Neutrophil (primary cell): ENCODE measurements around the gene USP20.

ENCODE experiments used
- H3K27ac ChIP-seq: fragments of 200-600 bp; sonication (generic); 2 replicates; pipeline ENCODE4 v1.5.1; 2016; ENCODE audit warnings: mild to moderate bottlenecking, moderate library complexity
- H3K27me3 ChIP-seq: fragments of 200-600 bp; sonication (generic); 2 replicates; pipeline ENCODE4 v1.6.0; 2016; ENCODE audit warnings: mild to moderate bottlenecking
- H3K36me3 ChIP-seq: fragments of 200-600 bp; sonication (generic); 2 replicates; pipeline ENCODE4 v1.5.1; 2017
- H3K4me1 ChIP-seq, 2 experiments: fragments of 200-600 bp in 1 of 2; sonication (generic) in 1 of 2; 1 replicate in 1 of 2; 2 replicates in 1 of 2; pipeline versions ENCODE4 v1.5.1 to v1.6.1; 2013 to 2016; ENCODE audit warnings: low read depth in 1 of 2, low read length in 1 of 2, mild to moderate bottlenecking in 1 of 2, moderate library complexity in 1 of 2; ENCODE audit not compliant: control insufficient read depth in 1 of 2, insufficient read depth in 1 of 2
- H3K4me3 ChIP-seq, 2 experiments: fragments of 200-600 bp in 1 of 2; sonication (generic) in 1 of 2; 1 replicate in 1 of 2; 2 replicates in 1 of 2; pipeline ENCODE4 v1.5.1; 2013 to 2016; ENCODE audit warnings: low read depth in 1 of 2, low read length in 1 of 2, mild to moderate bottlenecking in 1 of 2, moderate library complexity in 1 of 2
- H3K9me3 ChIP-seq: fragments of 200-600 bp; sonication (generic); 2 replicates; pipeline ENCODE4 v1.5.1; 2016
- TF ChIP-seq, protein P1 (sequence below): fragments of 200-600 bp; sonication (generic); IDR thresholded peaks from 2 replicates; pipeline ENCODE4 v1.5.1; 2016; ENCODE audit warnings: antibody characterized with exemption

Gene USP20

DNA sequence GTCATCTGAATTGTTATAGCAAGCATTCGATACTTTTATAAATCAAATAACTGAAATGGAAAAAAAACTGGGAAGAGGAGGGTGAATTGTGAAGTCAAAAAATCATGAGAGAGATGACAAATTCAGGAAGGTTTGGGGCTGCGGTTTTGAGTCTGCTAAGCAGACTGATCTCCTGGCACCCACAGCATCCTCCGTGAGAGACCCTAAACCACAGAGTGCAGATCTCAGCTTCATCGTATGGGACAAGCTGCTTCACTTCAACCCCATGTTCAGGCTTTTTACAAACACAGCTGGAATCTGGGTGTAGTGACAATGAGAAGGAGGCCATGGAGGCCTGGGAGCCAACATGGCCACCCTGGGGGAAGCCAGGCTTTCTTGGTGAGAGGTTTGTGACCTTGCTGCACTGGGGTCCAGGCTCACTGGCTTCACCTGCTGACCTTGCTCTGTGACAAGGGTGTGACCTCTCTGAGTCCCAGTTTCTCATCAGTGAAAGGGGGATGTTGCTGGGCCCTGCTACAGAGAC lies 19.4 kb downstream of the USP20 start:
- Histone ChIP-seq H3K4me3 (no peak overlapping the region), H3K9me3 (no peaks in the 10 kb centered on the region), H3K27ac (peak overlapping the region; percentile 76), H3K27me3 (no peaks in the 10 kb centered on the region), H3K4me1 (peaks cover 41 to 45% of the 10 kb centered on the region in 2 experiments), H3K36me3 (peaks cover 51% of the 10 kb centered on the region)
- TF ChIP-seq, protein P1, sequence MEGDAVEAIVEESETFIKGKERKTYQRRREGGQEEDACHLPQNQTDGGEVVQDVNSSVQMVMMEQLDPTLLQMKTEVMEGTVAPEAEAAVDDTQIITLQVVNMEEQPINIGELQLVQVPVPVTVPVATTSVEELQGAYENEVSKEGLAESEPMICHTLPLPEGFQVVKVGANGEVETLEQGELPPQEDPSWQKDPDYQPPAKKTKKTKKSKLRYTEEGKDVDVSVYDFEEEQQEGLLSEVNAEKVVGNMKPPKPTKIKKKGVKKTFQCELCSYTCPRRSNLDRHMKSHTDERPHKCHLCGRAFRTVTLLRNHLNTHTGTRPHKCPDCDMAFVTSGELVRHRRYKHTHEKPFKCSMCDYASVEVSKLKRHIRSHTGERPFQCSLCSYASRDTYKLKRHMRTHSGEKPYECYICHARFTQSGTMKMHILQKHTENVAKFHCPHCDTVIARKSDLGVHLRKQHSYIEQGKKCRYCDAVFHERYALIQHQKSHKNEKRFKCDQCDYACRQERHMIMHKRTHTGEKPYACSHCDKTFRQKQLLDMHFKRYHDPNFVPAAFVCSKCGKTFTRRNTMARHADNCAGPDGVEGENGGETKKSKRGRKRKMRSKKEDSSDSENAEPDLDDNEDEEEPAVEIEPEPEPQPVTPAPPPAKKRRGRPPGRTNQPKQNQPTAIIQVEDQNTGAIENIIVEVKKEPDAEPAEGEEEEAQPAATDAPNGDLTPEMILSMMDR = no peak

DNA sequence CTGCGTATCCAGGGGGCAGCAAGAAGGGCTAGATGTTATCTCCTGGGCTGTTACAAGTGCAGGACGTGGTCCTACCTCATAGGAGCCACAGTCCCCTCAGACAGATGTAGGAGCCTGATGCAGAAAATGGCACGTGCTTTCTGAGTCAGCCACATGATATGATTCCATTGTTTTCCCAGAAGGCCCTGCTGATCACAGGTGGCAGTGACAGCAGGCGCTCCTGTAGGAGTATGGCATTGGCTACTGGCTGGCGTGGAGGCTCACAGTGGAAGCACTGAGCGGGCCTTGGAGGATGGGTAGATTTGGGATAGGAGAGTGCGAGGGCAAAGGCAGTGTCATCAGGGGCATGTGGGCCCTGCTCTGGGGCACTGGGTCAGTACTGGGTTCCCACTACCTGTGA lies 21.9 kb downstream of the USP20 start:
- Histone ChIP-seq H3K27ac (no peak overlapping the region), H3K27me3 (no peaks in the 10 kb centered on the region), H3K36me3 (peaks cover 55% of the 10 kb centered on the region), H3K4me1 (peaks cover 27 to 28% of the 10 kb centered on the region in 2 experiments), H3K9me3 (no peaks in the 10 kb centered on the region), H3K4me3 (no peak overlapping the region)
- TF ChIP-seq, protein P1 = no peak

DNA sequence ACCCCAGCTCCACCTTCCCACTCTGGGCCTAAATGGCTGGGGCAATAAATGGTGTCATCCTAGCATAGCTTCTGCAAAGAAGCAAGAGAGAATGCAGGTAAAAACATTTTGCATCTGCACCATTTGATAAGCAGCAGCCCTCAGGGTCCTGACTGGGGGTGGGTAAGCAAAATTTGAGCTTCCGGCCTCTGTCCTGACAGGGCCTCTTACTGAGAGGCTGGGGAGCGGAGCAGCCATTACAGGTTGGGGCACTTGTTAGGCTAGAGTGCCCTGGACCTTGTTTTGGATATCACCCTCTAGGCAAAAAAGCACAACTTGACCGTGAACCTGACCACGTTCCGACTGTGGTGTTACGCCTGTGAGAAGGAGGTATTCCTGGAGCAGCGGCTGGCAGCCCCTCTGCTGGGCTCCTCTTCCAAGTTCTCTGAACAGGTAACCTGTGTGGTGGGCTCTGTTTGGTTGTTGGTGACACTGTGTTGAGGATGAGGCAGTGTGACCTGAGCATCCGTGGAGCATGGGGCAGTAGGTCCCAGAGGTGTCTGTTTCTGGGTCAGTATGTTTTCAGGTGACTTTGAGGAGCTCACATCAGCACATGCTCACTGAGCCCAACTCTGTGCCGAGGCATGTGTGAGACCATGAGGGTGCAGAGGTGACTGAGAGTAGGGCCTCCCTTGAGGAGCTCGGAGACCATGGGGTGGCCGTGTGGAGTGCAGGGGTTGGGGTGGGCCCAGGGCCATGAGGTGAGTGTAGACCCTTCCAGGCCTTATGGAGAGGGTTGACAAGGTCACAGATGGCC lies 23.1 kb downstream of the USP20 start:
- Histone ChIP-seq H3K9me3 (no peaks in the 10 kb centered on the region), H3K27me3 (no peaks in the 10 kb centered on the region), H3K4me1 (peaks cover 21 to 22% of the 10 kb centered on the region in 2 experiments), H3K4me3 (no peak overlapping the region), H3K36me3 (peaks cover 54% of the 10 kb centered on the region), H3K27ac (no peak overlapping the region)
- TF ChIP-seq, protein P1 = no peak

DNA sequence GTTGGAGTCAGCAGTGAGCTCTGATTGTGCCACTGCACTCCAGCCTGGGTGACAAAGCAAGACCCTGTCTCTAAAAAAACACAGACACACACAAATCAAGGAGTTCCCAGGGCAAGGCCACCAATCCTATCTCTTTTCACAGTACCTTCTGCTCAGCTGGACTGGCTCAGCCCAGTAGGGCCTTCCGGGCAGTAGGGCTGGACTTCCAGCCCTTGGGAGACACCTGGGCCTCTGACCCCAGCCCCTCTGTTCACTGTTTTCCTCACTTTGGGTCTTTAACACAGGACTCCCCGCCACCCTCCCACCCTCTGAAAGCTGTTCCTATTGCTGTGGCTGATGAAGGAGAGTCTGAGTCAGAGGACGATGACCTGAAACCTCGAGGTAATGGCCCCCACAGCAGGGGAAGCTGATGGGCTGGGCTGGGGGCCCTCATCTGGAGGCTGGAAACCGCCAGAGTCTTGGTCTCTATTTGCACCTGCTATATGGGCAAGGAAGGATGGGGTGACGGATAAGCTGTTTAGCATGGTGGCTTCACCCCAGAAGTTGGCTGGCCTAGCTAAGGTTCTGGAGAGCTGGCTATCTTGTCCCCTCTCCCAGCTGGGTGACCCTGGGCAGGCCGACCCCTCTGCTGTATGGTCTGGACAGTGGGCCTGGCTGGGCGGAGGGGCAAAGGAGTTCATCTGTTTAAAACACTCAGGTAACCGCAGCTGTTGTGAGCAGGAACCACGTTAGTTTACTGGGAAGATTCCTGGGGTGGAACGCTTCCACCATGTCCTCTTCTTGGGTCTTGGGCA lies 25.6 kb downstream of the USP20 start:
- H3K4me1 ChIP-seq = peaks cover 8 to 15% of the 10 kb centered on the region in 2 experiments

DNA sequence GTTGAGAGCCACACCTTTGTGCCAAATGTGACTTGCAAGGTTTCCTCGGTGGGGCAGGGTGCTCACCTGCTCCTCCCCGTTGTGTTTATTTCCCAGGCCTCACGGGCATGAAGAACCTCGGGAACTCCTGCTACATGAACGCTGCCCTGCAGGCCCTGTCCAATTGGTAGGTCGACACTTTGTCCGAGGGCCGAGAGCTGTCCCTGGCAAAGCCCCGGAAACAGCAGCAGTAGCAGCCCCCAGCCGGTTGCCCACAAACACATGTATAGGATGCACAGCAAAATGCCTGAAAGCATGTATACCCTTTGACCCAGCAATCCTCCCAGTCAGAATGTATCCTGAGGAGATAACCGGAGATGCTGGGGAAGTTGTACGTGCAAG lies 26.2 kb downstream of the USP20 start:
- Histone ChIP-seq H3K27ac (no peak overlapping the region), H3K9me3 (no peaks in the 10 kb centered on the region), H3K4me3 (no peak overlapping the region), H3K36me3 (peaks cover 59% of the 10 kb centered on the region), H3K27me3 (no peaks in the 10 kb centered on the region), H3K4me1 (peaks cover 12 to 15% of the 10 kb centered on the region in 2 experiments)
- TF ChIP-seq, protein P1 = no peak

More for the DNA sequence above, 25.6 kb downstream of the USP20 start:
- Histone ChIP-seq H3K9me3 (no peaks in the 10 kb centered on the region), H3K27ac (no peak overlapping the region), H3K4me3 (no peak overlapping the region), H3K27me3 (no peaks in the 10 kb centered on the region), H3K36me3 (peaks cover 59% of the 10 kb centered on the region)
- TF ChIP-seq, protein P1 = no peak
